Measurements from ENCODE around the gene SLC41A2. TPM values are rescaled to one million over a fixed set of nuclear protein-coding genes. Genes with fewer than 3 reads are reported as not detected.

Gene SLC41A2
- total and polyA plus RNA-seq, 10 of the 15 experiments (the other 5 are each of a cell fraction or from before 2014, with no cell fraction given): 3.5 to 19.0 (median 11.3) TPM

DNA sequence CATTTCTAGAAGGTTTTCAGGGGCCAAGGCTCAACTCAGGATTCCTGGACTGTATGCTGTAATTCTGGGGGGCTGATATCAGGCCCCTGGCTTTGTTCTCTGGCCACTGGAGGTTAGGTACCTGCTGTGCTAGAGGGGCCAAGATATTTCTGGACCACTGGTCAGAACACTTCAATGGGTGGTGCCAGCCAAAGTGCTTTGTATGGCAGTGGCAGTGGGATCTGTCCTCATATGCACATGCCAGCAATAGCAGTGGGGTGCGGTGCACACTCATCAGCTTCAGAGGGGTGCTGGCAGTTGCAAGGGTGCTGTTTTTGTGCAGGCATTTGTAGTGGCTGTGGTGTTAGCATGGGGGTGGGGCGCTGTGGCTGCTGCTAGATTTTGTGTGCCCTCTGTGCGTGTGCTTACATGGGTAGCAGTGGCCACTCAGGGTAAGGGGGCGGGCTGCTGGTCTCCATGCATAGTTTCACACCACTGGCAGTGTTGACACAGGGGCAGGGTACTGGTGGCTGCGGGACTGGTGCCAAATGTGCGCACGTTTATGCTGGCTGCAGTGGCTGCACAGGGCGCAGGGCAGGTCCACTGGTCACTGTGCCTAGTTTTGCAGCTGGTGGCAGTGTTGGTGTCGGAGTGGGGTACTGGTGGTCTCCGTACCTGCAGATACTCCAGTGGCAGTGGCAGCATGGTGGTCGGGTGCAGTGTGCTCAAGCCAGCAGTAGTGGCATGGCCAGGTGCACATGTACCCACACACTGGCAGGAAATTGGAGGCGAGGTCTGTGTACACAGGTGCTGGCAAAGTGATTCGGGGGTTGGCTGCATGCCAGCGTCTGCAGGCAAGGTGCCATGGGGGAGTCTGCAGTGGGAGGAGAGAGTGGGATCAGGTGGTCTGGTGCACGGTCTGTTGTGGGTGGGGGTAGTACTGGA is 40.6 kb upstream of the SLC41A2 start:
- H3K4me2 ChIP-seq (ENCODE audit: control insufficient read depth, insufficient read depth): no peak overlapping the region
- H3K79me2 ChIP-seq (ENCODE audit: control insufficient read depth, insufficient read depth, low read length): no peaks in the 10 kb centered on the region
- SMC1A ChIA-PET (ENCODE audit: uncharacterized antibody, unreplicated experiment): no interaction called here
- POLR2A ChIA-PET: no interaction called here
- no peak overlapping the region for H3K27ac ChIP-seq (ENCODE audit: control insufficient read depth, insufficient read depth)
- no peak overlapping the region for H3K4me3 ChIP-seq
- intact Hi-C loops (cut with micrococcal nuclease; ENCODE audit: unreplicated experiment) (no loop called here), in situ Hi-C loops (cut with MboI) (no loop called here)
- CTCF ChIA-PET: no interaction called here
- peaks cover 13 to 58% of the 10 kb centered on the region in 2 experiments for H3K36me3 ChIP-seq (ENCODE audit: control insufficient read depth in 2 of 2, insufficient read depth in 2 of 2, low read length in 1 of 2)
- DNase-seq (ENCODE audit: low read depth, low spot score): no peak
- no TSS peak for BruUV-seq (replicated peaks)
- no peak for FAIRE-seq
- H3K9me3 ChIP-seq (replicated peaks; ENCODE audit: control insufficient read depth, insufficient read depth, low read length): peaks cover 4% of the 10 kb centered on the region; the same call in 2 of the 3 replicates
- H2AFZ ChIP-seq (ENCODE audit: control insufficient read depth, low read depth, low read length): no peak overlapping the region
- ATAC-seq: no peak
- H3K9ac ChIP-seq (ENCODE audit: control insufficient read depth, insufficient read depth, low read length): no peak overlapping the region
- H3K27me3 ChIP-seq (replicated peaks in 1 of 2; ENCODE audit: control insufficient read depth in 2 of 2, insufficient read depth in 2 of 2, low read length in 1 of 2): no peaks in the 10 kb centered on the region
- H4K20me1 ChIP-seq (ENCODE audit: control insufficient read depth, insufficient read depth): no peaks in the 10 kb centered on the region
- H3K4me1 ChIP-seq (ENCODE audit: control insufficient read depth, insufficient read depth, low read length): no peaks in the 10 kb centered on the region
- RAD21 ChIA-PET (ENCODE audit: unreplicated experiment): no interaction called here
- WGBS (ENCODE audit: insufficient coverage, insufficient replicate concordance, low lambda C conversion rate, missing lambda C conversion rate): 99% methylated on average over 15 of the region's 15 CpGs
- no peak for TF ChIP-seq FOXM1 (IDR thresholded peaks at IDR 0.05; ENCODE audit: low read depth, low read length)
- TF ChIP-seq PAX8 (IDR thresholded peaks at IDR 0.05): no peak
- no peak for TF ChIP-seq STAT1 (conservative IDR thresholded peaks at IDR 0.05)
- TF ChIP-seq USF2 (IDR thresholded peaks at IDR 0.05; ENCODE audit: borderline replicate concordance, low read depth, low read length): no peak
- no peak for TF ChIP-seq RFX5 (IDR thresholded peaks at IDR 0.05; ENCODE audit: low read depth, low read length)
- TF ChIP-seq, protein P1, sequence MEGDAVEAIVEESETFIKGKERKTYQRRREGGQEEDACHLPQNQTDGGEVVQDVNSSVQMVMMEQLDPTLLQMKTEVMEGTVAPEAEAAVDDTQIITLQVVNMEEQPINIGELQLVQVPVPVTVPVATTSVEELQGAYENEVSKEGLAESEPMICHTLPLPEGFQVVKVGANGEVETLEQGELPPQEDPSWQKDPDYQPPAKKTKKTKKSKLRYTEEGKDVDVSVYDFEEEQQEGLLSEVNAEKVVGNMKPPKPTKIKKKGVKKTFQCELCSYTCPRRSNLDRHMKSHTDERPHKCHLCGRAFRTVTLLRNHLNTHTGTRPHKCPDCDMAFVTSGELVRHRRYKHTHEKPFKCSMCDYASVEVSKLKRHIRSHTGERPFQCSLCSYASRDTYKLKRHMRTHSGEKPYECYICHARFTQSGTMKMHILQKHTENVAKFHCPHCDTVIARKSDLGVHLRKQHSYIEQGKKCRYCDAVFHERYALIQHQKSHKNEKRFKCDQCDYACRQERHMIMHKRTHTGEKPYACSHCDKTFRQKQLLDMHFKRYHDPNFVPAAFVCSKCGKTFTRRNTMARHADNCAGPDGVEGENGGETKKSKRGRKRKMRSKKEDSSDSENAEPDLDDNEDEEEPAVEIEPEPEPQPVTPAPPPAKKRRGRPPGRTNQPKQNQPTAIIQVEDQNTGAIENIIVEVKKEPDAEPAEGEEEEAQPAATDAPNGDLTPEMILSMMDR (IDR thresholded peaks at IDR 0.05 in 2 of 3, conservative IDR thresholded peaks at IDR 0.05 in 1 of 3; ENCODE audit: control insufficient read depth in 2 of 3, extremely low read depth in 1 of 3, insufficient read depth in 1 of 3, low read depth in 3 of 3, low read length in 3 of 3): no peak
- TF ChIP-seq IKZF1 (conservative IDR thresholded peaks at IDR 0.05): no peak
- TF ChIP-seq, protein P2, sequence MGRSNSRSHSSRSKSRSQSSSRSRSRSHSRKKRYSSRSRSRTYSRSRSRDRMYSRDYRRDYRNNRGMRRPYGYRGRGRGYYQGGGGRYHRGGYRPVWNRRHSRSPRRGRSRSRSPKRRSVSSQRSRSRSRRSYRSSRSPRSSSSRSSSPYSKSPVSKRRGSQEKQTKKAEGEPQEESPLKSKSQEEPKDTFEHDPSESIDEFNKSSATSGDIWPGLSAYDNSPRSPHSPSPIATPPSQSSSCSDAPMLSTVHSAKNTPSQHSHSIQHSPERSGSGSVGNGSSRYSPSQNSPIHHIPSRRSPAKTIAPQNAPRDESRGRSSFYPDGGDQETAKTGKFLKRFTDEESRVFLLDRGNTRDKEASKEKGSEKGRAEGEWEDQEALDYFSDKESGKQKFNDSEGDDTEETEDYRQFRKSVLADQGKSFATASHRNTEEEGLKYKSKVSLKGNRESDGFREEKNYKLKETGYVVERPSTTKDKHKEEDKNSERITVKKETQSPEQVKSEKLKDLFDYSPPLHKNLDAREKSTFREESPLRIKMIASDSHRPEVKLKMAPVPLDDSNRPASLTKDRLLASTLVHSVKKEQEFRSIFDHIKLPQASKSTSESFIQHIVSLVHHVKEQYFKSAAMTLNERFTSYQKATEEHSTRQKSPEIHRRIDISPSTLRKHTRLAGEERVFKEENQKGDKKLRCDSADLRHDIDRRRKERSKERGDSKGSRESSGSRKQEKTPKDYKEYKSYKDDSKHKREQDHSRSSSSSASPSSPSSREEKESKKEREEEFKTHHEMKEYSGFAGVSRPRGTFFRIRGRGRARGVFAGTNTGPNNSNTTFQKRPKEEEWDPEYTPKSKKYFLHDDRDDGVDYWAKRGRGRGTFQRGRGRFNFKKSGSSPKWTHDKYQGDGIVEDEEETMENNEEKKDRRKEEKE (IDR thresholded peaks at IDR 0.05): no peak
- TF ChIP-seq SRF (IDR thresholded peaks at IDR 0.05; ENCODE audit: low read depth in 2 of 2, low read length in 2 of 2): no peak
- no peak for TF ChIP-seq ZBED1 (IDR thresholded peaks at IDR 0.05; ENCODE audit: borderline replicate concordance)
- no peak for TF ChIP-seq ZNF687 (IDR thresholded peaks at IDR 0.05)
- TF ChIP-seq TAF1 (IDR thresholded peaks at IDR 0.05; ENCODE audit: borderline replicate concordance, low read depth, low read length): no peak

Measured in GM12878 (cell line).